Loucy (cell line): ENCODE measurements around the gene REC114.

Experiments used
- H2AFZ ChIP-seq: fragments of 200-600 bp; sonication (generic); 2 replicates; pipeline ENCODE4 v1.6.0; 2016; ENCODE audit warnings: antibody characterized with exemption, mild to moderate bottlenecking, low read length, moderate library complexity
- H3F3A ChIP-seq: fragments of 200-600 bp; 2 replicates; pipeline ENCODE4 v1.6.0; 2016; ENCODE audit warnings: antibody characterized with exemption, low read depth, mild to moderate bottlenecking
- H3K27me3 ChIP-seq: fragments of 200-600 bp; sonication (generic); 2 replicates; pipeline ENCODE4 v1.6.1; 2014; ENCODE audit warnings: low read length, mild to moderate bottlenecking; ENCODE audit not compliant: insufficient read depth, poor library complexity, severe bottlenecking
- H3K36me3 ChIP-seq: fragments of 200-600 bp; sonication (generic); 2 replicates; pipeline ENCODE4 v1.6.1; 2016; ENCODE audit warnings: low read length; ENCODE audit not compliant: insufficient read depth
- H3K4me1 ChIP-seq: fragments of 200-600 bp; sonication (generic); 2 replicates; pipeline ENCODE4 v1.5.1; 2014; ENCODE audit warnings: low read length, mild to moderate bottlenecking; ENCODE audit not compliant: insufficient read depth, poor library complexity, severe bottlenecking
- H3K4me2 ChIP-seq: fragments of 200-600 bp; sonication (generic); 2 replicates; pipeline ENCODE4 v1.6.0; 2014; ENCODE audit warnings: antibody characterized with exemption, low read length, low read depth, mild to moderate bottlenecking; ENCODE audit not compliant: poor library complexity, severe bottlenecking
- H3K4me3 ChIP-seq: fragments of 200-600 bp; sonication (generic); 2 replicates; pipeline ENCODE4 v1.5.1; 2014; ENCODE audit warnings: low read length, mild to moderate bottlenecking, mixed read lengths; ENCODE audit not compliant: poor library complexity, severe bottlenecking
- H3K79me2 ChIP-seq: fragments of 200-600 bp; sonication (generic); 2 replicates; pipeline ENCODE4 v1.6.1; 2014; ENCODE audit warnings: low read length; ENCODE audit not compliant: insufficient read depth
- H3K9ac ChIP-seq: fragments of 200-600 bp; sonication (generic); 2 replicates; pipeline ENCODE4 v1.6.0; 2014; ENCODE audit warnings: mild to moderate bottlenecking, low read depth, low read length, moderate library complexity; ENCODE audit not compliant: poor library complexity, severe bottlenecking
- H3K9me2 ChIP-seq: fragments of 200-600 bp; sonication (generic); replicated peaks from 2 replicates; pipeline ENCODE4 v1.6.1; 2016; ENCODE audit warnings: low read depth, low read length, mixed read lengths
- H3K9me3 ChIP-seq: fragments of 200-600 bp; sonication (generic); 2 replicates; pipeline ENCODE4 v1.6.1; 2014; ENCODE audit warnings: mild to moderate bottlenecking, antibody characterized with exemption, low read length, low read depth; ENCODE audit not compliant: insufficient read depth
- H4K20me1 ChIP-seq: fragments of 200-600 bp; sonication (generic); 2 replicates; pipeline ENCODE4 v1.6.0; 2014; ENCODE audit warnings: antibody characterized with exemption, low read length, mild to moderate bottlenecking; ENCODE audit not compliant: insufficient read depth, poor library complexity, severe bottlenecking
- EZH2phosphoT487 ChIP-seq: fragments of 200-600 bp; IDR thresholded peaks from 2 replicates; pipeline ENCODE4 v1.6.1; 2018; ENCODE audit warnings: antibody characterized with exemption, mild to moderate bottlenecking, moderate library complexity, borderline replicate concordance
- TF ChIP-seq, protein P1 (sequence below): fragments of 200-600 bp; sonication (generic); conservative IDR thresholded peaks from 2 replicates; pipeline ENCODE4 v1.5.1; 2014; ENCODE audit warnings: mild to moderate bottlenecking, antibody characterized with exemption, low read length

Gene REC114

GRCh38 chr15:73568564-73569280 lies 125.8 kb downstream of the REC114 start:
- no peaks in the 10 kb centered on the region for H3K79me2 ChIP-seq
- H3K4me1 ChIP-seq: no peaks in the 10 kb centered on the region
- TF ChIP-seq, protein P1, sequence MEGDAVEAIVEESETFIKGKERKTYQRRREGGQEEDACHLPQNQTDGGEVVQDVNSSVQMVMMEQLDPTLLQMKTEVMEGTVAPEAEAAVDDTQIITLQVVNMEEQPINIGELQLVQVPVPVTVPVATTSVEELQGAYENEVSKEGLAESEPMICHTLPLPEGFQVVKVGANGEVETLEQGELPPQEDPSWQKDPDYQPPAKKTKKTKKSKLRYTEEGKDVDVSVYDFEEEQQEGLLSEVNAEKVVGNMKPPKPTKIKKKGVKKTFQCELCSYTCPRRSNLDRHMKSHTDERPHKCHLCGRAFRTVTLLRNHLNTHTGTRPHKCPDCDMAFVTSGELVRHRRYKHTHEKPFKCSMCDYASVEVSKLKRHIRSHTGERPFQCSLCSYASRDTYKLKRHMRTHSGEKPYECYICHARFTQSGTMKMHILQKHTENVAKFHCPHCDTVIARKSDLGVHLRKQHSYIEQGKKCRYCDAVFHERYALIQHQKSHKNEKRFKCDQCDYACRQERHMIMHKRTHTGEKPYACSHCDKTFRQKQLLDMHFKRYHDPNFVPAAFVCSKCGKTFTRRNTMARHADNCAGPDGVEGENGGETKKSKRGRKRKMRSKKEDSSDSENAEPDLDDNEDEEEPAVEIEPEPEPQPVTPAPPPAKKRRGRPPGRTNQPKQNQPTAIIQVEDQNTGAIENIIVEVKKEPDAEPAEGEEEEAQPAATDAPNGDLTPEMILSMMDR: no peak
- TF ChIP-seq EZH2phosphoT487: no peak
- no peak overlapping the region for H3K4me3 ChIP-seq
- H4K20me1 ChIP-seq: no peaks in the 10 kb centered on the region
- H3K9me3 ChIP-seq: no peaks in the 10 kb centered on the region
- H2AFZ ChIP-seq: no peak overlapping the region
- no peaks in the 10 kb centered on the region for H3K27me3 ChIP-seq
- peaks cover 55% of the 10 kb centered on the region for H3K36me3 ChIP-seq
- no peak overlapping the region for H3K4me2 ChIP-seq
- no peak overlapping the region for H3K9ac ChIP-seq
- H3F3A ChIP-seq: no peaks in the 10 kb centered on the region
- no peaks in the 10 kb centered on the region for H3K9me2 ChIP-seq

GRCh38 chr15:73569361-73569760 lies 126.4 kb downstream of the REC114 start:
- no peak overlapping the region for H2AFZ ChIP-seq
- H3K9me3 ChIP-seq: no peaks in the 10 kb centered on the region
- peaks cover 57% of the 10 kb centered on the region for H3K36me3 ChIP-seq
- H4K20me1 ChIP-seq: no peaks in the 10 kb centered on the region
- no peaks in the 10 kb centered on the region for H3F3A ChIP-seq
- no peak overlapping the region for H3K4me2 ChIP-seq
- no peaks in the 10 kb centered on the region for H3K27me3 ChIP-seq
- H3K9me2 ChIP-seq: no peaks in the 10 kb centered on the region
- no peaks in the 10 kb centered on the region for H3K79me2 ChIP-seq
- H3K4me1 ChIP-seq: no peaks in the 10 kb centered on the region
- TF ChIP-seq, protein P1: no peak
- no peak for TF ChIP-seq EZH2phosphoT487
- no peak overlapping the region for H3K9ac ChIP-seq
- no peak overlapping the region for H3K4me3 ChIP-seq

GRCh38 chr15:73570355-73571032 lies 127.5 kb downstream of the REC114 start:
- Histone ChIP-seq H4K20me1 (no peaks in the 10 kb centered on the region), H3K9me3 (no peaks in the 10 kb centered on the region), H3F3A (no peaks in the 10 kb centered on the region), H3K36me3 (peaks cover 57% of the 10 kb centered on the region), H3K9me2 (no peaks in the 10 kb centered on the region), H2AFZ (no peak overlapping the region), H3K4me2 (no peak overlapping the region), H3K27me3 (no peaks in the 10 kb centered on the region), H3K4me3 (no peak overlapping the region), H3K79me2 (no peaks in the 10 kb centered on the region), H3K4me1 (no peaks in the 10 kb centered on the region), H3K9ac (no peak overlapping the region)
- TF ChIP-seq, protein P1: no peak
- no peak for TF ChIP-seq EZH2phosphoT487
